HG03060 (cell line): ENCODE results near the gene CACNA2D3.

ENCODE experiments used
- ATAC-seq: cut with Tn5 transposase; IDR thresholded peaks from one replicate; pipeline ENCODE4 v1.9.1; 2021; ENCODE audit warnings: low read depth, moderate number of reproducible peaks; ENCODE audit not compliant: unreplicated experiment

CACNA2D3 gene

GRCh38 chr3:54168451-54168850, 46.1 kb downstream of the CACNA2D3 start:
- ATAC-seq: no peak

- no peak for ATAC-seq
These were observed 47.2 kb downstream of the CACNA2D3 start for GRCh38 chr3:54169524-54169923.

GRCh38 chr3:54171509-54171908, 49.2 kb downstream of the CACNA2D3 start:
- ATAC-seq: no peak

GRCh38 chr3:54171951-54172350, 49.6 kb downstream of the CACNA2D3 start:
- ATAC-seq: no peak

- no peak for ATAC-seq
These were observed 51.0 kb downstream of the CACNA2D3 start for GRCh38 chr3:54173371-54173770.

- no peak for ATAC-seq
These were observed 53.8 kb downstream of the CACNA2D3 start for GRCh38 chr3:54176106-54176505.

GRCh38 chr3:54177816-54178215, 55.5 kb downstream of the CACNA2D3 start:
- ATAC-seq: no peak

- ATAC-seq: no peak
These were observed 56.0 kb downstream of the CACNA2D3 start for GRCh38 chr3:54178376-54178775.

- ATAC-seq: no peak
These were observed 58.6 kb downstream of the CACNA2D3 start for GRCh38 chr3:54180921-54181320.

GRCh38 chr3:54182242-54182641, 59.9 kb downstream of the CACNA2D3 start:
- no peak for ATAC-seq

- no peak for ATAC-seq
These were observed 63.4 kb downstream of the CACNA2D3 start for GRCh38 chr3:54185740-54186139.

GRCh38 chr3:54188176-54188791, 65.9 kb downstream of the CACNA2D3 start:
- ATAC-seq: no peak

- ATAC-seq: no peak
These were observed 68.9 kb downstream of the CACNA2D3 start for GRCh38 chr3:54191220-54191619.

GRCh38 chr3:54192026-54192425, 69.7 kb downstream of the CACNA2D3 start:
- ATAC-seq: no peak

- no peak for ATAC-seq
These were observed 70.7 kb downstream of the CACNA2D3 start for GRCh38 chr3:54193093-54193492.

- ATAC-seq: no peak
These were observed 74.1 kb downstream of the CACNA2D3 start for GRCh38 chr3:54196360-54196991.

- ATAC-seq: no peak
These were observed 75.2 kb downstream of the CACNA2D3 start for GRCh38 chr3:54197509-54197908.

- no peak for ATAC-seq
These were observed 76.2 kb downstream of the CACNA2D3 start for GRCh38 chr3:54198556-54198955.

GRCh38 chr3:54202054-54202453, 79.7 kb downstream of the CACNA2D3 start:
- ATAC-seq: no peak

GRCh38 chr3:54202651-54203248, 80.4 kb downstream of the CACNA2D3 start:
- ATAC-seq: no peak

GRCh38 chr3:54206874-54207273, 84.5 kb downstream of the CACNA2D3 start:
- ATAC-seq: no peak

GRCh38 chr3:54211097-54211496, 88.7 kb downstream of the CACNA2D3 start:
- no peak for ATAC-seq
